NCI-H2196 (cell line): ENCODE results near the gene CCDC146.
"Not testable (repeated sequence)": the region's sequence is repeated elsewhere in the genome, so short reads cannot be mapped to it uniquely, and the experiment has no call there.

Source experiments
- DNase-seq: peaks from one replicate; lab custom pipeline; 2025; ENCODE audit not compliant: unreplicated experiment; lab: John Stamatoyannopoulos, UW

The CCDC146 gene, protein sequence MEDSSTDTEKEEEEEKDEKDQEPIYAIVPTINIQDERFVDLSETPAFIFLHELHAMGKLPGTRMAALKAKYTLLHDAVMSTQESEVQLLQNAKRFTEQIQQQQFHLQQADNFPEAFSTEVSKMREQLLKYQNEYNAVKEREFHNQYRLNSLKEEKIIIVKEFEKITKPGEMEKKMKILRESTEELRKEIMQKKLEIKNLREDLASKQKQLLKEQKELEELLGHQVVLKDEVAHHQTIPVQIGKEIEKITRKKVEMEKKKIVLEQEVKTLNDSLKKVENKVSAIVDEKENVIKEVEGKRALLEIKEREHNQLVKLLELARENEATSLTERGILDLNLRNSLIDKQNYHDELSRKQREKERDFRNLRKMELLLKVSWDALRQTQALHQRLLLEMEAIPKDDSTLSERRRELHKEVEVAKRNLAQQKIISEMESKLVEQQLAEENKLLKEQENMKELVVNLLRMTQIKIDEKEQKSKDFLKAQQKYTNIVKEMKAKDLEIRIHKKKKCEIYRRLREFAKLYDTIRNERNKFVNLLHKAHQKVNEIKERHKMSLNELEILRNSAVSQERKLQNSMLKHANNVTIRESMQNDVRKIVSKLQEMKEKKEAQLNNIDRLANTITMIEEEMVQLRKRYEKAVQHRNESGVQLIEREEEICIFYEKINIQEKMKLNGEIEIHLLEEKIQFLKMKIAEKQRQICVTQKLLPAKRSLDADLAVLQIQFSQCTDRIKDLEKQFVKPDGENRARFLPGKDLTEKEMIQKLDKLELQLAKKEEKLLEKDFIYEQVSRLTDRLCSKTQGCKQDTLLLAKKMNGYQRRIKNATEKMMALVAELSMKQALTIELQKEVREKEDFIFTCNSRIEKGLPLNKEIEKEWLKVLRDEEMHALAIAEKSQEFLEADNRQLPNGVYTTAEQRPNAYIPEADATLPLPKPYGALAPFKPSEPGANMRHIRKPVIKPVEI

DNA sequence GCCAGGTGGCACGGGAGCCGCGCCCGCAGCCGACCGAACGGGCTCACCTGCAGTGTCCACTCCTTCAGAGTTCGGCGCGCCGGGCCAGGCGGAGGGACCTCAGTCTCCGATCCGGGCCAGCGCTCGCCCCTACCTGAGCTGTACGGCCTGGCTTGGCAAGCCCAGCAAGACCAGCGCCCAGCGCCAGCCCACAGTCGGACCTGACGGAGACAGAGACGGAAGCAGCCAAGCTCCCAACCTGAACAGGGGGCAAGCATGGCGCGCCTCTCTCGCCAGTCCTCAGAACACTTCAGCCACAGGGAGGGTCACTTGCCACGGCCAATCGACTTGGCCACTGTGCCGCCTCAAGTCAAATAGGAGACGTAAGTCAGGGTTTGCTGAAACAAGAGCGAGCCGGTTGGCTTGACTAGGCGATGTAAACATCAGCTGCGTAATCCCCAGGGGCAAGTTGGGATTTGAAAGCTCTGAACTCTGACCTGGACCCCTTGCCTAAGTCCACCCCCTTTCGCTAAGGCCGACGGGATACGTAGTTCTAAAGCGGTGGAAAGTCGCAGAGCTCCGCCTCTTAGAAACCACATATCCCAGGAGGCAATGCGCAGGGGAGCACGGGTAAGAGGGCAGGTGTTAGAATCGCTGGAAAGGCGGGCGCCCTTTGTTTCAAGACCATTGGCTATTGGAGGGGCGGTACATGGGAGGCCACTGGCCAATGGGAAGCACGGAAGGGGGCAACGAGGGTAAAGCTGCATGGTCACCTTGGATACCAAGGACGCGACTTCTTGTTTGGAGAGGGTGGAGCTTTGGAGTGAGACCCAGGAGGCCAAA lies at the start of gene CCDC146:
Gene CCDC146 (plus strand): TSS at position 756 of the 822 bp plus-strand sequence. CDS start 45,054 bp downstream, outside the sequence.
- DNase-seq = peak; percentile 99

DNA sequence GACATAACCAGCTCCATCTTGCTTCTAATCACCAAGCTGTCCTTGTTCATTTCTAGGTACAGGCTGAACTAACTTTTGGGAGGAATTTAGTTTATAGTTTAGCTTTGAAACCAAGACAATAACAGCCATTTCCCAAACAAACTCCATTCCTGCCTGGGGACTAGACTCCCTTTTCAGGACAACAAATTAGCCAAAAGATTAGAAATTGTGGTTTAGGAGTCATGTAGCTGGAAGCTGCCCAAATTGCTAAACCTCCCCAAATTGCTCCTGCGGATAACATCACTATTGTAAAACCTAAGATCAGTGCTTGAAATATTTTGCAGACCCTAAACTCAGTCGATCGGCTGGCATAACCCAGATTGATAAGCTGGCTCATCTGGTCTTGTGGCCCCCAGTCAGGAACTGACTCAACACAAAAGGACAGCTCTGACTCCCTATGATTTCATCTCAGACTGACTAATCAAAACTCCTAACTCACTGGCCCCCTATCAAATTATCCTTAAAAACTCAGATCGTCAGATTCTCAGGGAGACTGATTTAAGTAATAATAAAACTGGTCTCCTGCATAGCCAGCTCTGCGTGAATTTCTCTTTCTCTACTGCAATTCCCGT lies 47.5 kb upstream of the CCDC146 start:
- not testable (repeated sequence) for DNase-seq

DNA sequence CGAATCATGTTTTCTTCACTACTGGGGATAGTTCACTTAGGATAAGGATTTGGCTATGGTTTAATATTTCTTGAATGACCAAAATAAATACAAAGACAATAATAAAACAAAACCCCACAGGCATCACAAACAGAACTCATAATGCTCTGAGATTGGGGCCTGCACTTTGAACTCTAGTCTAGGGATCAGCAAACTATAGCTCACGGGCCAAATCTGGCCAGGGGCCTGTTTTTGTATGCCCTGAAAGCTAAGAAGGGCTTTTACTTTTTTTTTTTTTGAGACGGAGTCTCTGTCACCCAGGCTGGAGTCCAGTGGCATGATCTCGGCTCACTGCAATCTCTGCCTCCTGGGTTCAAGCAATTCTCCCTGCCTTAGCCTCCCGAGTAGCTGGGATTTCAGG lies 45.4 kb upstream of the CCDC146 start:
- not testable (repeated sequence) for DNase-seq

DNA sequence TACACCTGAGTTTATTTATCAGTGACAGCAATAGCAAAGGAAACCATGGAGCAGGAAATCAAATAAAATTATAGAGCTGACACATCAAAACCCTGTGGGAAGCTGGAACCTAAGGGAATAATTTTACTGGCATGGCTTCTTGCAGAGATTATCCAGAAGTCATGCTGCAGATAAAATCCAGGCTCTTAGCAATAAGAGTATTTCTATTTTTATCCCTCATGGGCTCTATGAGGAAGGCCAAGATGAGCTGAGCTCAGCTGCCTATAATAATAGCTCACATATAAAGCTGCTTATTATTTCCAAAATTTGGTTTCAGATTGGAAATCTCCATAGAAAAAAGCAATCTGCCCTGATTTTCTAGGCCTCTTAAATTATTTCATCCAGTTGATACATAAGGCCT lies 43.3 kb upstream of the CCDC146 start:
- not testable (repeated sequence) for DNase-seq

- not testable (repeated sequence) for DNase-seq
Measured at GRCh38 chr7:77079624-77080023, 42.8 kb upstream of the CCDC146 start.

DNA sequence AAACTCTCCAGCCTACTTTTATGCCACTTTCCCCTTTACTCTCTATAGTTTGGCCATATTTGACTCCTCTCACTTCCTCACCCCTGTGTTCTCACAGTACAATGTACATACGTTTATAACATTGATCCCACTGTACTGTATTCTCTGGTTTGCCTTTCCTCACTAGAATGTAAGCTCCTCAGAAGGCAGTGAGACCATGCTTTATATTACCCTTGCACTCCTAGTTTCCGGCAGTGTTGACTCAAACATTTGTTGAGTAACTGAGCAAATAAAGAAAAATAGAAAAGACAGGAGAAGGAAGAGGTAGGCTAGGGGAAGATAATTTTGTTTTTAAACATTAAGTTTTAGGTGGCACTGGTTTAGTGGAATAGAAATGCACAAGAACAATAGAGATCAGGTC lies 42.2 kb upstream of the CCDC146 start:
- DNase-seq = not testable (repeated sequence)

GRCh38 chr7:77082192-77082591 lies 40.2 kb upstream of the CCDC146 start:
- DNase-seq = not testable (repeated sequence)

DNA sequence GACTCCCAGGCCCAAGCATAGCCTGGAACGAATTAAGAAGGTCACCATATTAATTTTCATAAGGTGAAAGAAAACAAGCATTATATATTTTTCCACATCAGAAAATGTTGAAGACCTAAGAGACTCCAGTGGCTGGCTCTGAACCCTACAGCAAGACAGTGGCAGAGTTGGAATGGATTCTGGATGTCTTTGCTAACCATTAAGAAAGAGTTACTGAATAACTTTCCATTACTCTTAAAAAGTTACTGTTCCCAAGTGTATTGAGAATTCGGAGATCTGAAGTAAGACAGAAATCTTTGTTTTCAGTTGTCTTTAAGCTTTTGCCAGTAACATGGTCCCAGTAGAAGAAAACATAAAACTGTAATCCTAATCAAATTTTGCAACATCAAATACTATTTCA lies 30.1 kb upstream of the CCDC146 start:
- DNase-seq = not testable (repeated sequence)

DNA sequence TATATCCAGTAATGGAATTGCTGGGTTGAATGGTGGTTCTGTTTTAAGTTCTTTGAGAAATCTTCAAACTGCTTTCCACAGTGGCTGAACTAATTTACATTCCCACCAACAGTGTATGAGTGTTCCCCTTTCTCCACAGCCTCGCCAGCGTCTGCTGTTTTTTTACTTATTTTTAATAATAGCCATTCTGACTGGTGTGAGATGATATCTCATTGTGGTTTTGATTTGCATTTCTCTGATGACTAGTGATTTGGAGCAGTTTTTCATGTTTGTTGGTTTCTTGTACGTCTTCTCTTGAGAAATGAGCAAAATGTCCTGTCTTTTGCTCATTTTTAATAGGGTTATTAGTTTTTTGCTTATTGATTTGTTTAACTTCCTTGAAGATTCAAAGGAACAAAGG lies 21.9 kb upstream of the CCDC146 start:
- not testable (repeated sequence) for DNase-seq

- not testable (repeated sequence) for DNase-seq
Measured at GRCh38 chr7:77101187-77101586, 21.2 kb upstream of the CCDC146 start.

- not testable (repeated sequence) for DNase-seq
Measured at GRCh38 chr7:77102671-77103070, 19.7 kb upstream of the CCDC146 start.

GRCh38 chr7:77105904-77106303 lies 16.5 kb upstream of the CCDC146 start:
- not testable (repeated sequence) for DNase-seq

- not testable (repeated sequence) for DNase-seq
Measured at GRCh38 chr7:77107659-77108058, 14.8 kb upstream of the CCDC146 start.

GRCh38 chr7:77108362-77108761 lies 14.1 kb upstream of the CCDC146 start:
- not testable (repeated sequence) for DNase-seq

GRCh38 chr7:77112719-77113306 lies 9.6 kb upstream of the CCDC146 start:
- DNase-seq = peak; percentile 6

- DNase-seq = not testable (repeated sequence)
Measured at GRCh38 chr7:77125486-77125885, 3.1 kb downstream of the CCDC146 start.

GRCh38 chr7:77127009-77127408 lies 4.6 kb downstream of the CCDC146 start:
- not testable (repeated sequence) for DNase-seq

DNA sequence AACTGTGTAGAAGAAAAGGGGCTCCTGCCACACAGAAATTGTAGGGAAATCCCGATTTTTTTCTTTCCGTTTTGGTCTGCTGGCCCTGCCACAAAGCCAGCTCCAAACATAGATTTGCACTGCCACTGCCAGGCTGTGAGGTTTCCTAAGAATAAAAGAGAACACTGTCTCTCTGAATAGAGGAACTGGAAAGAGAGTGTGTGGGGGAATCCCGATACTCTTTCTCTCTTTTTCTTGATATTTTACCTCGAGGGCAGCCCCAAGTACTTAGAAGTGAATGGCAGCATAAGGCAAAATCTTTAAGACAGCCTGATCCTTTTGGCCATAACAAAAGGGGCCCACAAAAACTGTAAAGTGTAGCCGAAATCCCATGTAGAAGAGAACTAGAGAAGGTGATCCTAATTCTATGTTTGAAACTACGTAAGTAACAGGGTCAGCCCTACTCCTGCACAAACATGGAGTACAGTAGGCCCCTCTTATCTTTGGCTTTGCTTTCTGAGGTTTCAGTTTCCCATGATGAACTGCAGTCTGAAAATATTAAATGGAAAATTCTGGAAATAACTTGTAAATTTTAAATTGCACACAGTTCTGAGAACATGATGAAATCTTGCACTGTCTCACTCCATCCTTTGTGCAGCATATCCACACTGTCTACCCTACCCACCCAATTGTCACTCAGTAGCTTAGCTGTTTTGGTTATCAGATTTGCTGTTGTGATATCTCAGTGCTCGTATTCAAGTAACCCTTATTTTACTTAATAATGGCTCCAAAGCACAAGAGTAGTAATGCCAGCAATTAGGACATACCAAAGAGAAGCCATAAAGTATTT lies 6.4 kb downstream of the CCDC146 start:
- DNase-seq = not testable (repeated sequence)

GRCh38 chr7:77131781-77132180 lies 9.4 kb downstream of the CCDC146 start:
- not testable (repeated sequence) for DNase-seq
